IMR-90 (cell line): Measurements from ENCODE around the gene SYTL3. TPM values are rescaled to one million over a fixed set of nuclear protein-coding genes. Genes with fewer than 3 reads are reported as not detected.
"Not testable (repeated sequence)": the region's sequence is repeated elsewhere in the genome, so short reads cannot be mapped to it uniquely, and the experiment has no call there.

Experiments used
- ATAC-seq: fragments of 200-7000 bp; cut with Tn5 transposase; 2 replicates; pipeline ENCODE4 v1.9.1; 2020; ENCODE audit warnings: low read depth, mild to moderate bottlenecking, moderate library complexity
- BruUV-seq: library from RNA; stranded (reverse); fragments of 400-500 nt; replicated peaks from 2 replicates; lab custom pipeline; 2021; lab: Mats Ljungman, UMichigan
- CTCF ChIA-PET: fragments of 300-600 bp; formaldehyde crosslinking; extraction: SDS; loops from one replicate; lab custom pipeline; 2021; ENCODE audit warnings: antibody characterized with exemption; lab: Yijun Ruan, JAX
- POLR2A ChIA-PET: fragments of 300-600 bp; sonication (Branson Sonifier 250); formaldehyde crosslinking; loops from one replicate; lab custom pipeline; 2022; ENCODE audit warnings: antibody characterized with exemption; ENCODE audit not compliant: unreplicated experiment; lab: Charles Lee
- DNase-seq: peaks from one replicate; pipeline ENCODE4 v3.0.0; 2013
- H2AFZ ChIP-seq: replicated peaks from 2 replicates; pipeline ENCODE3; 2013; ENCODE audit warnings: low read length, mild to moderate bottlenecking; ENCODE audit not compliant: poor library complexity
- H2AK5ac ChIP-seq: 2 replicates; pipeline ENCODE4 v1.6.1; 2013; ENCODE audit warnings: low read depth, low read length, inconsistent platforms
- H2AK9ac ChIP-seq: replicated peaks from 2 replicates; pipeline ENCODE3; 2013; ENCODE audit warnings: mild to moderate bottlenecking, low read depth, low read length, moderate library complexity; ENCODE audit not compliant: poor library complexity
- H2BK120ac ChIP-seq: 2 replicates; pipeline ENCODE4 v1.6.1; 2013; ENCODE audit warnings: low read depth, low read length, inconsistent platforms
- H2BK15ac ChIP-seq: 3 replicates; pipeline ENCODE4 v1.6.1; 2013; ENCODE audit warnings: low read depth, low read length, inconsistent platforms
- H2BK20ac ChIP-seq: 2 replicates; pipeline ENCODE4 v1.6.1; 2013; ENCODE audit warnings: low read depth, mild to moderate bottlenecking, inconsistent platforms, low read length, moderate library complexity
- H2BK5ac ChIP-seq: 2 replicates; pipeline ENCODE4 v1.6.1; 2013; ENCODE audit warnings: mild to moderate bottlenecking, low read depth, low read length, inconsistent platforms; ENCODE audit not compliant: poor library complexity, severe bottlenecking
- H3K14ac ChIP-seq: replicated peaks from 2 replicates; pipeline ENCODE4 v1.6.1; 2013; ENCODE audit warnings: low read depth, low read length, inconsistent platforms
- H3K18ac ChIP-seq: 2 replicates; pipeline ENCODE4 v1.6.1; 2013; ENCODE audit warnings: low read depth, low read length, control low read depth
- H3K23ac ChIP-seq: 2 replicates; pipeline ENCODE4 v1.6.1; 2013; ENCODE audit warnings: low read depth, low read length, inconsistent platforms
- H3K27ac ChIP-seq: 2 replicates; pipeline ENCODE4 v1.5.1; 2013; ENCODE audit warnings: mild to moderate bottlenecking, control low read depth, low read length; ENCODE audit not compliant: insufficient read depth
- H3K27me3 ChIP-seq: 2 replicates; pipeline ENCODE4 v1.6.1; 2013; ENCODE audit warnings: low read length; ENCODE audit not compliant: control insufficient read depth, insufficient read depth
- H3K36me3 ChIP-seq: 2 replicates; pipeline ENCODE4 v1.6.1; 2013; ENCODE audit warnings: low read length, mixed read lengths; ENCODE audit not compliant: control insufficient read depth, insufficient read depth
- H3K4ac ChIP-seq: 2 replicates; pipeline ENCODE4 v1.6.1; 2013; ENCODE audit warnings: low read depth, low read length, inconsistent platforms
- H3K4me1 ChIP-seq: 2 replicates; pipeline ENCODE4 v1.6.1; 2013; ENCODE audit warnings: low read length, mixed read lengths; ENCODE audit not compliant: control insufficient read depth, insufficient read depth
- H3K4me2 ChIP-seq: 2 replicates; pipeline ENCODE4 v1.6.1; 2013; ENCODE audit warnings: low read depth, mild to moderate bottlenecking, control low read depth, low read length, moderate library complexity
- H3K4me3 ChIP-seq: 2 replicates; pipeline ENCODE4 v1.5.1; 2013; ENCODE audit warnings: low read depth, mild to moderate bottlenecking, control low read depth, low read length, moderate library complexity; ENCODE audit not compliant: insufficient read depth
- H3K56ac ChIP-seq: 2 replicates; pipeline ENCODE4 v1.6.1; 2013; ENCODE audit warnings: low read length, inconsistent platforms; ENCODE audit not compliant: insufficient read depth; ENCODE audit errors: extremely low read depth
- H3K79me1 ChIP-seq, 2 experiments: 2 replicates each; pipeline ENCODE4 v1.6.1; 2013; ENCODE audit warnings: low read length in 2 of 2, inconsistent platforms in 1 of 2, low read depth in 1 of 2
- H3K9ac ChIP-seq: 2 replicates; pipeline ENCODE4 v1.6.1; 2013; ENCODE audit warnings: low read depth, low read length, control low read depth
- H3K9me1 ChIP-seq: 2 replicates; pipeline ENCODE4 v1.6.1; 2013; ENCODE audit warnings: low read length, inconsistent platforms; ENCODE audit not compliant: insufficient read depth
- H3K9me3 ChIP-seq: 2 replicates; pipeline ENCODE4 v1.6.1; 2013; ENCODE audit warnings: low read length; ENCODE audit not compliant: control insufficient read depth, insufficient read depth
- H4K20me1 ChIP-seq: 2 replicates; pipeline ENCODE4 v1.6.1; 2013; ENCODE audit warnings: low read length, inconsistent platforms; ENCODE audit not compliant: insufficient read depth
- H4K5ac ChIP-seq: 2 replicates; pipeline ENCODE4 v1.6.1; 2013; ENCODE audit warnings: mild to moderate bottlenecking, low read depth, low read length, control low read depth
- H4K8ac ChIP-seq, 2 experiments: 2 replicates each; pipeline ENCODE4 v1.6.1; 2013; ENCODE audit warnings: low read depth in 2 of 2, low read length in 2 of 2, control low read depth in 1 of 2, inconsistent platforms in 1 of 2
- H4K91ac ChIP-seq: 2 replicates; pipeline ENCODE4 v1.6.1; 2013; ENCODE audit warnings: low read depth, low read length, inconsistent platforms; ENCODE audit not compliant: insufficient read depth
- BHLHE40 ChIP-seq: fragments of 150-350 bp; IDR thresholded peaks from 2 replicates; pipeline ENCODE4 v1.6.1; 2016; ENCODE audit warnings: mild to moderate bottlenecking, low read depth, low read length
- FOS ChIP-seq: fragments of 150-350 bp; IDR thresholded peaks from 2 replicates; pipeline ENCODE4 v1.6.1; 2016; ENCODE audit warnings: low read depth, low read length
- SMC3 ChIP-seq: fragments of 150-350 bp; IDR thresholded peaks from 2 replicates; pipeline ENCODE4 v1.6.1; 2016; ENCODE audit warnings: low read depth, mild to moderate bottlenecking, antibody characterized with exemption, low read length, moderate library complexity
- WGBS, 2 experiments: methylation state at CpG; one replicate each; pipeline versions ENCODE4 v1.1.5 to v1.1.7; 2013; ENCODE audit warnings: missing lambda C conversion rate in 2 of 2; ENCODE audit not compliant: insufficient read length in 1 of 2; ENCODE audit errors: extremely low coverage in 2 of 2; 5-methylcytosine and 5-hydroxymethylcytosine counted together
- dilution Hi-C: fragments of 300-500 bp; cut with HindIII; formaldehyde crosslinking; loops from one replicate; pipeline ENCODE4 v1.14.3; 2018; ENCODE audit warnings: low sequenced_read_pairs; ENCODE audit not compliant: unreplicated experiment
- in situ Hi-C: fragments of 300-500 bp; cut with MboI; formaldehyde crosslinking; loops from 3 replicates; pipeline ENCODE4 v1.14.3; 2019; ENCODE audit warnings: low sequenced_read_pairs, inconsistent platforms, mixed read lengths
- intact Hi-C: fragments of 100-400 bp; cut with micrococcal nuclease; formaldehyde crosslinking; loops from 2 replicates; pipeline ENCODE4 v1.10.0; 2022
- polyA plus RNA-seq, 3 experiments: library from polyadenylated mRNA; depleted of rRNA; stranded (reverse); fragments of >200 nt; gene quantifications; 2 replicates each; pipeline ENCODE4 v1.2.3, GENCODE V29; 2012; ENCODE audit warnings: low replicate concordance in 1 of 3
- total RNA-seq: library from RNA; depleted of rRNA; stranded (reverse); fragments of >200 nt; gene quantifications from 2 replicates; pipeline ENCODE4 v1.2.3, GENCODE V29; 2012

Gene SYTL3
- total and polyA plus RNA-seq, 2 of the 4 experiments (the other 2 are of a cell fraction), result 2.9 to 4.3 TPM

DNA sequence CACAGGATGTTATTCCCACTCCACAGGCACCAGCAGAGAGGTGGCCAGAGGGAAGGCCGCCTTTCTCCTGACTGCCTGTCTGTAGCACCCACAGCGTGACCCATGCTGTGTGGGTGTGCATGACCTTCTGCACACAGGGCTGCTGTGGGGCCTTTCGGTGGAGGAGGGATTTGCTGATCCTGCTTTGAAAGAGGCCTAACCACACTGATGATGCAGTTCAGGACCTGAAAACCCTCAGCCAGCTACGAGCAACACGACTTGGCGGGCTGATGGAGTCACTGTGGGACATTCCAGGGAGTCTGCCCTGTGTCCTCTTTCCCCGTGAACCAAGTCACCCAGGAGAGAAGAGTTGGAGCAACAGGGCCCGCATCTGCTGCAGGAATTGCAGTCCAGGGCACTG is 49.1 kb downstream of the SYTL3 start:
- dilution Hi-C loops (no loop called here), in situ Hi-C loops (loop anchor here (10.0 kb wide), 1 partner anchor 484 kb away; no protein-coding TSS in a partner anchor)
- BruUV-seq, result no TSS peak

DNA sequence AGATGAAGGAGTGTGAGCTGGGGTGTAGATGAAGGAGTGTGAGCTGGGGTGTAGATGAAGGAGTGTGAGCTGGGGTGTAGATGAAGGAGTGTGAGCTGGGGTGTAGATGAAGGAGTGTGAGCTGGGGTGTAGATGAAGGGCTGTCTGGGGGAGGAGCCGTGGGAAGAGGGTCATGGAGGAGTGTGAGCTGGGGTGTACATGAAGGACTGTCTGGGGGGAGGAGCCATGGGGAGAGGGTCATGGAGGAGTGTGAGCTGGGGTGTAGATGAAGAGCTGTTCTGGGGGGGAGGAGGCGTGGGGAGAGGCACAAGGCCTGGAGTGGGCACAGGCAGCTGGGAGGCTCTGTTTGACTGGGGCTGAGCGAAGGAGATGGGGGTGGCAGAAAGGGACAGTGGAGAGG is 51.4 kb downstream of the SYTL3 start:
- H3K9ac ChIP-seq, H3K4me1 ChIP-seq, H3K4me3 ChIP-seq, H3K27ac ChIP-seq, H3K79me1 ChIP-seq, H3K56ac ChIP-seq, intact Hi-C loops, ATAC-seq, H3K9me3 ChIP-seq, H3K14ac ChIP-seq, H3K27me3 ChIP-seq, in situ Hi-C loops, H4K91ac ChIP-seq, H2AK5ac ChIP-seq, H3K9me1 ChIP-seq, H3K23ac ChIP-seq, dilution Hi-C loops, H3K18ac ChIP-seq, H3K36me3 ChIP-seq, POLR2A ChIA-PET, H2BK5ac ChIP-seq, H2BK15ac ChIP-seq, H4K8ac ChIP-seq, BruUV-seq, H4K20me1 ChIP-seq, DNase-seq, H4K5ac ChIP-seq, H2BK120ac ChIP-seq, H3K4ac ChIP-seq, H2BK20ac ChIP-seq, H3K4me2 ChIP-seq: not testable (repeated sequence)
- WGBS, 2 experiments, result 79% methylated on average over 2 of the region's 3 CpGs; no CpG with 5 or more reads in 1 of the 2 experiments
- CTCF ChIA-PET, result interaction anchor here (0.6 to 1.5 kb wide), 2 partner anchors 166 to 271 kb away, joined by 4 read pairs; no protein-coding TSS in a partner anchor
- H2AFZ ChIP-seq, result peak overlapping the region; percentile 47
- H2AK9ac ChIP-seq, result peak overlapping the region; percentile 71

More for the DNA sequence above, 49.1 kb downstream of the SYTL3 start:
- no peak overlapping the region for H3K4me2 ChIP-seq
- TF ChIP-seq BHLHE40, result 0 out of 2 replicates have a peak, but pooled peaks have one; percentile 21
- TF ChIP-seq SMC3, result no peak
- no peak for TF ChIP-seq FOS
- H2AK5ac ChIP-seq, result peak overlapping the region; percentile 14; the same call in 1 of the 2 replicates
- H3K9me1 ChIP-seq, result no peaks in the 10 kb centered on the region
- no peak overlapping the region for H4K8ac ChIP-seq
- peak overlapping the region; percentile 16; the same call in 1 of the 2 replicates for H3K4ac ChIP-seq
- no peak overlapping the region for H3K56ac ChIP-seq
- peak overlapping the region; percentile 45 for H2AFZ ChIP-seq
- no peak overlapping the region for H4K91ac ChIP-seq
- no peaks in the 10 kb centered on the region; a peak in 1 of 4 replicates for H3K79me1 ChIP-seq
- H3K36me3 ChIP-seq, result no peaks in the 10 kb centered on the region
- no peak overlapping the region for H2BK20ac ChIP-seq
- peaks cover 5% of the 10 kb centered on the region for H3K4me1 ChIP-seq
- no peak overlapping the region for H3K9ac ChIP-seq
- ChIA-PET CTCF (no interaction called here), POLR2A (no interaction called here)
- intact Hi-C loops, result loop anchor here (5.0 kb wide), 1 partner anchor 37 kb away; no protein-coding TSS in a partner anchor
- H2BK120ac ChIP-seq, result no peak overlapping the region; the same call in 1 of the 2 replicates
- H2BK5ac ChIP-seq, result no peak overlapping the region
- 80% methylated on average over 1 of the region's 8 CpGs; no CpG with 5 or more reads in 1 of the 2 experiments for WGBS, 2 experiments
- H3K27me3 ChIP-seq, result no peaks in the 10 kb centered on the region
- no peak overlapping the region for H4K5ac ChIP-seq
- ATAC-seq (peak; percentile 15; the same call in 1 of the 2 replicates), DNase-seq (peak; percentile 61)
- no peak overlapping the region for H3K14ac ChIP-seq
- peak overlapping the region; percentile 69 for H2AK9ac ChIP-seq
- H3K9me3 ChIP-seq, result no peaks in the 10 kb centered on the region
- no peak overlapping the region for H3K23ac ChIP-seq
- no peak overlapping the region for H3K27ac ChIP-seq
- no peaks in the 10 kb centered on the region for H4K20me1 ChIP-seq
- H3K18ac ChIP-seq, result no peak overlapping the region
- H3K4me3 ChIP-seq, result no peak overlapping the region
- 0 out of 3 replicates have a peak overlapping the region, but pooled peaks have one; percentile 49 for H2BK15ac ChIP-seq
